NCI-H2196 (cell line): Measurements from ENCODE around the gene SAT1.
A peak's percentile ranks its signal among the peaks of the same experiment; 100 is the strongest.

Experiments used
- DNase-seq: peaks from one replicate; lab custom pipeline; 2025; ENCODE audit not compliant: unreplicated experiment; lab: John Stamatoyannopoulos, UW

The SAT1 gene

DNA sequence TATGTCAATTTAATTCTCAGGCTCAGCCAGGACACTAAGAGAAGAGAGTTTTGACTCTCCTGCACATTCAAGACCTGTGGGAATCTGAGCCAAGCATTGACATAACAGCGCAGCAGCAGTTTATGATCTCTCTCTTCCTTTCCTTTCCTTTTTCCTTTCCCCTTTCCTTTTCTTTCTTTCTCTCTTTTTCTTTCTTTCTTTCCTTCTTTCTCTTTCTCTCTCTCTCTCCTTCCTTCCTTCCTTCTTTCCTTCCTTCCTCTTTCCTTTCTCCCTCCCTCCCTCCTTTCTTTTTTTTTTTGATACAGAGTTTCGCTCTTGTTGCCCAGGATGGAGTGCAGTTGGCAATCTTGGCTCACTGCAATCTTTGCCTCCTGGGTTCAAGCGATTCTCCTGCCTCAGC lies 21.6 kb downstream of the SAT1 start:
- no peak for DNase-seq

GRCh38 chrX:23805389-23805788 lies 22.4 kb downstream of the SAT1 start:
- DNase-seq: no peak

- no peak for DNase-seq
Measured at GRCh38 chrX:23810279-23810678, 27.3 kb downstream of the SAT1 start.

DNA sequence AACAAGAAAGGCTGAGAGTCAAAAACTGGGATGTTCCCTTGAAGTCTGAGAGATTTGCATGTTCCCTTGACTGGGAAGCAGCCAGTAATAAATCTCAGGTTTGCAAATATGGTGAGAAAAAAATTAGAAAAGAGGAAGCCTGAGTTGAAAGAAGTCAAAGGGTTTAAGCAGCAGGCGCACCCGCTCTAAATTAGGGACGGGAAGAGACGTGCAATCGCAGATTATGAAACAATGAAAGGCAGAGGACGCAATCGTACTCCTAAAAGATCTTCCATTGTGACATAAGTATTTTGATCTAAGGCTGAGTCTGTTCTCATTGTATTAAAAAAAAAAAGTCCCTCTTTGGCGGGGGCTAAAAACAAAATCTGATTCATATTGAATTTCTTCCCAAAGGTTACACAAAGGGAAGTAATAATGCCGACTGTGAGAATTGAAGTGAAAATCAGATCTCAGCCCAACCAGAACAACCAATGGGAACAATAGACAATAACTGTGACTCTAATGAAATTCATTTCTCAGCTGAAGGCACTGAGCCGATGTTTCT lies 28.2 kb downstream of the SAT1 start:
- no peak for DNase-seq

GRCh38 chrX:23811656-23812055 lies 28.7 kb downstream of the SAT1 start:
- DNase-seq: no peak

GRCh38 chrX:23813808-23814207 lies 30.8 kb downstream of the SAT1 start:
- no peak for DNase-seq

- no peak for DNase-seq
Measured at GRCh38 chrX:23815376-23815775, 32.4 kb downstream of the SAT1 start.

GRCh38 chrX:23816179-23816578 lies 33.2 kb downstream of the SAT1 start:
- DNase-seq: no peak

GRCh38 chrX:23817979-23818336 lies 35.0 kb downstream of the SAT1 start:
- no peak for DNase-seq

DNA sequence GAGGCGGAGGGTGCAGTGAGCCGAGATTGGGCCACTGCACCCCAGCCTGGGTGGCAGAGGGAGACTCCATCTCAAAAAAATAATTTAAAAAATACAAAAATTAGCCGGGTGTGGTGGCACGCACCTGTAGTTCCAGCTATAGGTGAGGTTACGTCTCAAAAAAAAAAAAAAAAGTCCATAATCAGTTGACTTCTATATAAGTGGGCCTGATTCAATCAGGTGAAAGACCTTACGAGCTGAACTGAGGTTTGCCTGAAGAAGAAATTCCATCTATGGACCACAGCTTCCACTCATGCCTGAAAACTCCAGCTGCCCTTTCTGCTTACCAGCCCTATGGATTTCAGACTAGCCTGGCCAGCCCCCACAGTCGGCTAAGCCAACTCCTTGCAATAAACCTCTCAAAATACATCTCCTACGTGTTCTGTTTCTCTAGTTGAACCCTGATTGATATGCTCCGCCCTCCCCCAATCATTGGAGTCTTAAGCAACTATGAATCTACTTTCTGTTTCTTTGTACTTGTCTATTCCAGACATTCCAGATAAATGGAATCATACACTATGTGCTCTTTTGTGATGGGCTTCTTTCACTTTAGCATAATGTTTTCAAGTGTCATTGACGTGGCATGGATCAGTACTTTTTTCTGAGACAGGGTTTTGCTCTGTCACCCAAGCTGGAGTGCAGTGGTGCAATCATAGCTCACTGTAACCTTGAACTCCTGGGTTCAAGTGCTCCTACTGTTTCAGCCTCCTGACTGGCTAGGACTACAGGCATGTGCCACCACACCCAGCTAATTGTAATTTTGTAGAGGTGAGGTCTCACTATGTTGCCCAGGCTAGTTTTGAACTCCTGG lies 36.6 kb downstream of the SAT1 start:
- no peak for DNase-seq

GRCh38 chrX:23820235-23820782 lies 37.3 kb downstream of the SAT1 start:
- DNase-seq: no peak

GRCh38 chrX:23821847-23822246 lies 38.9 kb downstream of the SAT1 start:
- no peak for DNase-seq

GRCh38 chrX:23822397-23822796 lies 39.4 kb downstream of the SAT1 start:
- peak; percentile 27 for DNase-seq

GRCh38 chrX:23822841-23823240 lies 39.9 kb downstream of the SAT1 start:
- no peak for DNase-seq

DNA sequence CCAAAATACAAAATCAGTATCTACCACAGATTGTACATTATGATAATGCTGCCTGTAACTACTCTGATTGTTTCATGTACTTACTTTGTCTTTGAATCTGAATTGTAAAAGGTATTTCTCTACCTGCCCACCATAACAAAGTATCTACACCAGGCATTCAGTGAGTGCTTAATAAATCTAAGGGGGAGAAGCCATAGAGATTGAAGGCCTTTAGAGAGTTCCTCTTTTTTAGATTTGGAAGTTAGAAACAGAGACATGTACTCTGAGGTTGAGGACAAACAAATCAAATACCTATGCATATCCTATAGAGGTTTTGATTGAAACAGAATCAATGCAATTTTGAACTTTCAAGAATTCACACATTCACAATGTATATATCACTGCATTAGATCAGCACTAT lies 42.7 kb downstream of the SAT1 start:
- no peak for DNase-seq

GRCh38 chrX:23826216-23826615 lies 43.2 kb downstream of the SAT1 start:
- DNase-seq: no peak

- DNase-seq: no peak
Measured at GRCh38 chrX:23826653-23827052, 43.7 kb downstream of the SAT1 start.

DNA sequence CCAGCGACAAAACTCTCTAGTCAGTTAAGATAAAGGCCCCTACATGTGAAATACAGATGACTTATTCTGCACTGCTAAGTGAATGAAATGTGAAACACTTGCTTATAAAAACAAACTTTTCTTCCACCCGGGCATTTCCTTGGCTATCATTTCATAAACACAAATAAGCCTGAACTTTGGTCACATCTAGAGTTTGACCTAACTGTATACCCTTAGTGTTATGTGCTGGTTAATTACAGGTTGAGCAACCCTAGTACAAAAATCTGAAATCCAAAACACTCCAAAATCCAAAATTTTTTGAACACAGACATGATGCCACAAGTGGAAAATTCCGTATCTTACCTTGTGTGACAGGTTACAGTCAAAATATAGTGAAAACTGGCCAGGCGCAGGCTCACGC lies 45.9 kb downstream of the SAT1 start:
- no peak for DNase-seq

- DNase-seq: no peak
Measured at GRCh38 chrX:23832721-23833120, 49.7 kb downstream of the SAT1 start.
